GM19324 (cell line): Measurements from ENCODE around the gene NLRP4.

Experiments used
- ATAC-seq: cut with Tn5 transposase; IDR thresholded peaks from one replicate; pipeline ENCODE4 v1.9.1; 2021; ENCODE audit warnings: mild to moderate bottlenecking, moderate library complexity; ENCODE audit not compliant: unreplicated experiment, low FRiP score

Gene NLRP4, protein sequence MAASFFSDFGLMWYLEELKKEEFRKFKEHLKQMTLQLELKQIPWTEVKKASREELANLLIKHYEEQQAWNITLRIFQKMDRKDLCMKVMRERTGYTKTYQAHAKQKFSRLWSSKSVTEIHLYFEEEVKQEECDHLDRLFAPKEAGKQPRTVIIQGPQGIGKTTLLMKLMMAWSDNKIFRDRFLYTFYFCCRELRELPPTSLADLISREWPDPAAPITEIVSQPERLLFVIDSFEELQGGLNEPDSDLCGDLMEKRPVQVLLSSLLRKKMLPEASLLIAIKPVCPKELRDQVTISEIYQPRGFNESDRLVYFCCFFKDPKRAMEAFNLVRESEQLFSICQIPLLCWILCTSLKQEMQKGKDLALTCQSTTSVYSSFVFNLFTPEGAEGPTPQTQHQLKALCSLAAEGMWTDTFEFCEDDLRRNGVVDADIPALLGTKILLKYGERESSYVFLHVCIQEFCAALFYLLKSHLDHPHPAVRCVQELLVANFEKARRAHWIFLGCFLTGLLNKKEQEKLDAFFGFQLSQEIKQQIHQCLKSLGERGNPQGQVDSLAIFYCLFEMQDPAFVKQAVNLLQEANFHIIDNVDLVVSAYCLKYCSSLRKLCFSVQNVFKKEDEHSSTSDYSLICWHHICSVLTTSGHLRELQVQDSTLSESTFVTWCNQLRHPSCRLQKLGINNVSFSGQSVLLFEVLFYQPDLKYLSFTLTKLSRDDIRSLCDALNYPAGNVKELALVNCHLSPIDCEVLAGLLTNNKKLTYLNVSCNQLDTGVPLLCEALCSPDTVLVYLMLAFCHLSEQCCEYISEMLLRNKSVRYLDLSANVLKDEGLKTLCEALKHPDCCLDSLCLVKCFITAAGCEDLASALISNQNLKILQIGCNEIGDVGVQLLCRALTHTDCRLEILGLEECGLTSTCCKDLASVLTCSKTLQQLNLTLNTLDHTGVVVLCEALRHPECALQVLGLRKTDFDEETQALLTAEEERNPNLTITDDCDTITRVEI

DNA sequence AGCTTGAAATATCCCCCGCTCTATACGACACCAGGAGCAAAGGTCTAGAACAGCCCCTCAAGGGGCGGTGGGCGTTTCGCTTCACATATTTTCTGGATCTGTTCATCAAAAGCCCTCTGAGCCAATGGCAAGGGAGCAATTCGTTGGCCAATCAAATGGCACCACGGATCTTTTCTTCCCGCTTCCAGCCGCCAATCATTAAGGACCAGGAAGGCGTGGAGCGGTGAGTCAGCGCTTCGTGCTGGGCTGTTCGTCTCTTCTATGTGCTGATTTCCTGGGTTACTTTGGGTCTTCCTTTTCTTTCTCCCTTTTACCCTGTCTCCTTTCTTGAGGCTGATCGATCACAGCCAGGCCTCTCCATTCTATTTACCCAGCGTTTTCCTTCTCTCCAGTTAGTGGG lies at the start of gene NLRP4:
Gene NLRP4, plus strand, starts transcription at position 201 of the 400 bp plus-strand sequence. CDS start 15,541 bp downstream, outside the sequence.
- ATAC-seq: no peak

DNA sequence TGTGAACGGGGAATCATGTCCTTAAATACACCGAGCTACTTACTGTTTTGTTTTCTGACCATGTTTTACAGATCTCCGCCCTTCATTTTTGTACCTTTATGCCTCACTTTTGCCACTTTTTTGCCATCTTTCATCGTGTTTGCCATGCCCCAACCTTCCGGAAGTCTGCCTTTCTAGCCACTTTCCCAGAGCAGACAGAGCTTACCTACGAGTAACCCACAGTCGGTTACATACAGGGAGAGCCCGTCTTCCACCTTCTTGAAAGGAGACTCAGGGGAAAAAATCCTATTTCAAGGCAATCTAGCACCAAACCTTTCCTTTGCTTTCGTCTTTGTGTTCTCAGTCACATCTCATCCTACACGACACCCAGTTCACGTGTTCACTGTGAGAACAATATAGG lies 41.3 kb upstream of the NLRP4 start:
- ATAC-seq: no peak

DNA sequence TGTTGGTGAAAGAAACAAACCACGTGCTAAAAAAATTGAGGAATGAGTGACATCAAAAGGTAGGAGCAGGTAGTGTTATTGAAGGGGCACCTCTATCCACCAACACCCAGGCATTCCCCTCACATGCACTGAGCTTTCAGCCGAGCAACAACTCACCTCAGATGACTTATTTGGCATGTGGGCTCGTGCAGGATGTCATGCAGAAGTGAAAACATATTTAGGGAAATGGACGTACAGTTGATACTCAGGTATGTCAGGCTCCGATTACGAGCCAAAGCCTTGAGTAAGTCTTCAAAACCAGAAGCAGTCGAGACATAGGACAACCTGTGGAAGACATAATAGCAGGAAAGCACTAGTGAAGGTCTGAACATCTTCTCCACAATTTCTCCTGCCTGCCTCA lies 34.9 kb upstream of the NLRP4 start:
- no peak for ATAC-seq

DNA sequence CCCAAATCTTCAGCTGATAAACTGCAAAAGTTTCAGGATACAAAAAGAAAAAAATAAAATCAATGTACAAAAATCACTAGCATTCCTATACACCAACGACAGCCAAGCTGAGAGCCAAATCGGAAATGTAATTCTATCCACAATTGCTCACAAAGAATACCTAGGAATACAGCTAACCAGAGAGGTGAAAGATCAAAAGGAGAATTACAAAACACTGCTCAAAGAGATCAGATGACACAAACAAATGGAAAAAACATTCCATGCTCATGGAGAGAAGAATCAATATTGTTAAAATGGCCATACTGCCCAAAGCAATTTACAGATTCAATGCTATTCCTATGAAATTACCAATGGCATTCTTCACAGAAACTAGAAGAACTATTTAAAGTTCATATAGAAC lies 34.1 kb upstream of the NLRP4 start:
- no peak for ATAC-seq

DNA sequence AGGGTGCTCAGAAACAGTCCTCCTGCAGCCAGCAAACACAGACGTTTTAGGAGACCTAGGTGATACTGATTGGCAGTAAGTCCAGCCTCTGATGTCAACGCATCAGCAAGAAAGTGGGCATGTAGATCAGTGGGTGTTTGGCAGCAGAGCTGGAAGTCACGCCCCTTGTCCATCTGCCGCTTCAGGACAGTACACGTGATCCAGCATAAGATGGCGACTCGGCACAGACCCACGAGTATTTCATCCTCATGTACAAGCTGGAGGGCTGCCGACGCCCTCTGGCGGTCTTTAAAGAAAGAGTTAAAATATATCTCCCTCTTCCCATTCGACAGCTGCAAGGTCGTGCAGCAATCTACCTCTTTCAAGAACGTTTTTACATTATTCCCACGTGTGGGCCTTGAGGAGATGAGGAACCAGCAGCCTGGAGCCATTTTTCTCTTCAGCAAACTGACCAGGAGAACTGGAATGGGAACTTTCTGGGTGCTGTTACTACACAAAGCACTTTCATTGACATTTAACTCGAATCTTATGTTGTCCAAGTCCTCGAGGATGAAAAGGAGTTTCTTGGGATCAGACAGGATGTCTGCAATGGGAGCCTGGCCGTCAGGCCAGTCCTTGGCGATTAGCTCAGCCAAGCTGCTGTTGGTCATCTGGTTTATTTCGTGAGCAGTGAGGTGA lies 26.8 kb upstream of the NLRP4 start:
- ATAC-seq: no peak

DNA sequence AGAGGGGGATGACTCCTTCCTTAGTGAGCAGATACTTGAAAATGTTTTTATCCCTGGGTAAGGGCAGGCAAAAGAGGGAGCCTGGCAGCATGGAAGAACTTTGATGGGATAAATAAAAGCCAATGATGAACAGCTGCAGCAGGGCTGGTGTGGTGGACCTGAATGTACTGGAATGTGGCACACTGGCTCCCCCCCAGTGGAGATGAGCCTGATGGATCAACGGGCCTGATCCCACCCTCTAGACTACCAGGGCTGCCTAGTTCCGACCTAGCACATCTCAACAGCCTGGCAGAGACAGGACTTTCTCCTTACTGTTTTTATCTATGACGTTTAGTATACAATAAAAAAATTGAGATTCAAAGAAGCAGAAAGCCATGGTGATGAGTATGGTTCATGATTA lies 25.0 kb upstream of the NLRP4 start:
- ATAC-seq: no peak

DNA sequence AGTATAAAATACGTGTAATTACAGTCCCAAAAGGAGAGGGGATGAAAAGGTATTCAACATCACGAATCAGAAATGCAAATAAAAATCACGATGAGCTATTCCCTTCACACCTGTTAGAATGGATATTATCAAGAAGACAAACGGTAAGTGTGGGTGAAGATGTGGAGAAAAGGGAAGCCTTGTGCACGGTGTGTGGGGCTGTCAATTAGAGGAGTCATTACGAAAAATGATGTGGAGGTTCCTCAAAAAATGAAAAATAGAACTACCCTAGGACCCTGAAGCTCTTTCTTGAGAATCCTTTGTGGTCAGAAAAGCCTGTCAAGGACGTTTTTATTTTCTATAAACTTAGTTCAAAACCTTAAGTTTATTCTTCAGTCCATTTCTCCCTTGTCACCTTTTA lies 23.9 kb upstream of the NLRP4 start:
- ATAC-seq: no peak

DNA sequence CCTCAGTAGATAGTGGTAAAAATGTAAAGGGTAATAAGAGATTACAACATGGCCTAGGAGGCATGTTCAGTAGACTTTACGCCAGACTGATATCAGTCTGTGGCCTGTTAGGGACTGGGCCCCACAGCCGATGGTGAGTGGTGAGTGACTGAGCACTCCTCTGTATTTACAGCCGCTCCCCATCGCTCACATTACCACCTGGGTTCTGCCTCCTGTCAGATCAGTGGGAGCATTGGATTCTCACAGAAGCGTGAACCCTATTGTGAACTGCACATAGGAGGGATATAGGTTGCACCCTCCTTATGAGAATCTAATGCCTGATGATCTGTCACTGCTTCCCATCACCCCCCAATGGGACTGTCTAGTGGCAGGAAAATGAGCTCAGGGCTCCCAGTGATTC lies 22.4 kb upstream of the NLRP4 start:
- no peak for ATAC-seq

DNA sequence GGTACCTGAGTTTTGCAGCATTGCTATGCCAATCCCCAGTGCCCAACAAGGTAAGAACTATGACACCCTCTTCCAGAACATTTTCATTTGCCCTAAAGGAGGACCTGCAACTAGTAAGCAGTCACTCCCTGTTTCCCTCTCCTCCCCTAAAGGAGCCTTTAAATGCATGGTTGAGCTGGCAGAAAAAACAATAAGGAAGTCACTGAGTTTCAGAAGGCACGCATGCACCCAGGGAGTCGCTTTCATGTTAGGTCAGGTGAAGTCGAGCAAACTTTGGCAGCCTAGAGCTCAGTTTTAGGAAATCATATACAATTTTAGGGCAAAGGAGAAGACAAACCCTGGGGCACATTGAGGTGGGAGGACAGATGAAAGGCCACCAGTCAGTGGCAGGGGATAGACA lies 16.3 kb upstream of the NLRP4 start:
- no peak for ATAC-seq

DNA sequence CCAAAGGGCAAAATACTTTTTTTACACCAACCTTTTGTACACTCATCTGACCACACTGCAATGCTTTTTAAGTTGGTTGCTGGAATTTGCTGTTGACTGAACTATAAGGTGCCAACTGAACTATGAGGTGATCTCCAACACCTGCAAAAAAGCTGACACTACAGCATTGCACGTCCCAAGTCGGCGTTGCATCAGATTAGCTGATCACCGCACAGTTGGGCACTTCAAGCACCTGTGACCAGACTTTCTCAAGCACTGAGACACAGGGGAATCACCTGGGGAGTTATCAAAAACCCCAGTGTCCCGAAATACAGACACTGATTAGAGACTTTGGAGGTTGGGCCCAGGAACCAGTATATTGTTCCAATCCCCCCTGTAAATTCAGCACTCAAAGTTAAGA lies 5.7 kb upstream of the NLRP4 start:
- no peak for ATAC-seq

DNA sequence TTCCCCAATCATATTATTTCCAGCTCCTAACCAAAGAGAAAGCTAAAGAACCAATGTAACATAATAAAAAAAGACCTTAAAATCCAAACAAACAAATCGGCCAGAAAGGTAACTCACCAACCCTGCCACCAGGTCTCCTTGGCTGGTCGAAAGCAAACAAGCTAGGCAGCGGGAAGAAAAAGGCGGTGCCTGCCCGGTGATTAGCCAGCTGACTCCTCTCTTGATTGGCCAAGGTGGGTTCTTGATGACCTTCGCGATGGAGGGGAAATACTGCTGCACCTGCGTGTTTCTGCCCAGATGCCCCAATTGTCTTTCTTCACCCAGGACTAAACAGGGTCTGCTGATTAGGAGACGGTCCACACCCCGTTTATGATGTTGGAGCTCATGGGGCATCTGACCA lies 4.5 kb upstream of the NLRP4 start, which contains the start of gene NLRP11:
Gene NLRP11, minus strand, starts transcription at position 154 of the 400 bp plus-strand sequence. CDS start 13,825 bp downstream, outside the sequence.
- ATAC-seq: no peak

DNA sequence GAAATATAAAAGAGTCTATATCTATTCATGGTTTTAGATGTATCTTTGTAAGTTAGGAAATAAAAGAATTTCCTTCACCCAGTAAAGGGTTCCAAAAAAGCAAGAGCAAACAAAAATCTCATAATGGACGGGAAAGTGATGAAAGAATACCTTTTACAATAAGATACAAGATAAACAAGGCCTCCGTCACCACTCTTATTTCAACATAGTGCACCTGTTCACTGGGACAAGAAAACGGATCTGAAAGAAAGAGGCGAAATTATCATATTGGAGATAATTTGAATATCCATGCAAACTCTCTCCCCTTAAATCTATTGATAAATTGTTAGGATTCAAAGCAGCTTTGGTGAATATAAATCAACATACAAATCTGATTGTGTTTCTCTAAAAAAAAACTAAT lies 3.7 kb upstream of the NLRP4 start:
- ATAC-seq: no peak

DNA sequence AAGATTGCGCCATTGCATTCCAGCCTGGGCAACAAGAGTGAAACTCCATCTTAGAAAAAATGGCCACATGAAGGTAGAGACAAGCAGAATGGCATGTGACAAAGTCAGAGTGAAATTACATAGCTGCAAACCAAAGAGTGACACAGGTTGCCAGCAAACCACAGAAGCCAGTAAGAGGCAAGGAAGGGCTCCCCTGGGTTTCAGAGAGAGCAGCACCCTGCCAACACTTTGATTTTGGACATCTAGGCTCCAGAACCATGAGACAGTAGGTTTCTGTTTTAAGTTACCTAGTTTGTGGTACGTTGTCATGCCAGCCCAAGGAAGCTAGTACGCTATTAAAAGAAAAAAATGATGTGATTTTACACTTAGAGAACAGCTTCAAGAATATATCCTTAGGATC lies 1.9 kb downstream of the NLRP4 start:
- ATAC-seq: no peak

DNA sequence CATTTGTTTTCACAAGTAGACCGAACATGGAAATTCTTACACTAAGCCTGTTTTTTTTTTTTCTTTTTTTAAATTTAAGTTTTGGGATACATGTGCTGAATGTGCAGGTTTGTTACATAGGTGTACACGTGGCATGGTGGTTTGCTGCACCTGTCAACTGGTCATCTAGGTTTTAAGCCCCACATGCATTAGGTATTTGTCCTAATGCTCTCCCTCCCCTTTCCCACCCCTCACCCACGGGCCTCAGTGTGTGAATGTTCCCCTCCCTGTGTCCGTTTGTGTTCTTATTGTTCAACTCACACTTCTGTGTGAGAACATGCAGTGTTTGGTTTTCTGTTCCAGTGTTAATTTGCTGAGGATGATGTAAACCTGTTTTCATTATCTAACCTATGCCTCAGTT lies 2.6 kb downstream of the NLRP4 start:
- no peak for ATAC-seq

DNA sequence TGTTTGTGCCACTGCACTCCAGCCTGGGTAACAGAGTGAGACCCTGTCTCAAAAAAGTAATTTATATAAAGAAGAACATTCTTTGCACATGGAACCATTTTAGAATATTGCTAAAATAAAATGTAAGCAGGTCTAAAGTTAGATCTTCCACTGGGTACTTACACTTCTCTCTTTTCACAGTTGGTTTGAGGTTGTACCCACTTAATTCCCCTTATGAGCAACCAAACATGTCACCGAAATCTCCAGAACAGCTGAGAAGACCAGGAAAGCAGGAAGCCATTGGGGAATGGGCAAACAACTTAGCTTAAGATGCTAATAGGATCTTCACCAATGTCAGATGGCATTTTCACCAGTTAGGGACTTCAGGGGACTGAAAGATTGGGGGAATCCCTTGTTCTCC lies 18.8 kb downstream of the NLRP4 start:
- ATAC-seq: no peak

DNA sequence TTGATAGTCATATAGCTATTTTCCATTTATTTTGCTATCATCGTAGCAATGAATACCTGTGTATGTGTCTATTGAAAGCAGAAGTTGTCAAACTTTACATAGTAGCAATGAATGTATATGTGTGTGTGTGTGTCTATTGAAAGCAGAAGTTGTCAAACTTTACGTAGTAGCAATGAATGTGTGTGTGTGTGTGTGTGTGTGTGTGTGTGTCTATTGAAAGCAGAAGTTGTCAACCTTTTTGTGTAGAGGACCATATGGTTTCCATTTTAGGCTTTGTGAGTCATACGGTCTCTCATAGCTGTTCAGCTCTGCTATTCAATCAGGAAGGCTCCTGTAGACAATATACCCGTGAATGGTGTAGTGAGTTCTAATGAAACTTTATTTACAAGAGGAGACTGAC lies 20.8 kb downstream of the NLRP4 start:
- no peak for ATAC-seq

DNA sequence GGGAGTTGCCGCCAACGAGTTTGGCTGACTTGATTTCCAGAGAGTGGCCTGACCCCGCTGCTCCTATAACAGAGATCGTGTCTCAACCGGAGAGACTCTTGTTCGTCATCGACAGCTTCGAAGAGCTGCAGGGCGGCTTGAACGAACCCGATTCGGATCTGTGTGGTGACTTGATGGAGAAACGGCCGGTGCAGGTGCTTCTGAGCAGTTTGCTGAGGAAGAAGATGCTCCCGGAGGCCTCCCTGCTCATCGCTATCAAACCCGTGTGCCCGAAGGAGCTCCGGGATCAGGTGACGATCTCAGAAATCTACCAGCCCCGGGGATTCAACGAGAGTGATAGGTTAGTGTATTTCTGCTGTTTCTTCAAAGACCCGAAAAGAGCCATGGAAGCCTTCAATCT lies 21.6 kb downstream of the NLRP4 start:
- ATAC-seq: no peak

DNA sequence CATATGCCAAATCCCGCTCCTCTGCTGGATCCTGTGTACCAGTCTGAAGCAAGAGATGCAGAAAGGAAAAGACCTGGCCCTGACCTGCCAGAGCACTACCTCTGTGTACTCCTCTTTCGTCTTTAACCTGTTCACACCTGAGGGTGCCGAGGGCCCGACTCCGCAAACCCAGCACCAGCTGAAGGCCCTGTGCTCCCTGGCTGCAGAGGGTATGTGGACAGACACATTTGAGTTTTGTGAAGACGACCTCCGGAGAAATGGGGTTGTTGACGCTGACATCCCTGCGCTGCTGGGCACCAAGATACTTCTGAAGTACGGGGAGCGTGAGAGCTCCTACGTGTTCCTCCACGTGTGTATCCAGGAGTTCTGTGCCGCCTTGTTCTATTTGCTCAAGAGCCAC lies 22.1 kb downstream of the NLRP4 start:
- no peak for ATAC-seq

DNA sequence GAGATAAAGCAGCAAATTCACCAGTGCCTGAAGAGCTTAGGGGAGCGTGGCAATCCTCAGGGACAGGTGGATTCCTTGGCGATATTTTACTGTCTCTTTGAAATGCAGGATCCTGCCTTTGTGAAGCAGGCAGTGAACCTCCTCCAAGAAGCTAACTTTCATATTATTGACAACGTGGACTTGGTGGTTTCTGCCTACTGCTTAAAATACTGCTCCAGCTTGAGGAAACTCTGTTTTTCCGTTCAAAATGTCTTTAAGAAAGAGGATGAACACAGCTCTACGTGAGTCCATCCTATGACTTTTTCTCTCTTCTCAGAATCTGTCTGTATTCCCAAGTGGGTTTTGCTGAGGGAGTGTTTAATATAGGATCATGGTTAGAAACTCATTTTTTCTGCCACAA lies 22.6 kb downstream of the NLRP4 start:
- no peak for ATAC-seq

DNA sequence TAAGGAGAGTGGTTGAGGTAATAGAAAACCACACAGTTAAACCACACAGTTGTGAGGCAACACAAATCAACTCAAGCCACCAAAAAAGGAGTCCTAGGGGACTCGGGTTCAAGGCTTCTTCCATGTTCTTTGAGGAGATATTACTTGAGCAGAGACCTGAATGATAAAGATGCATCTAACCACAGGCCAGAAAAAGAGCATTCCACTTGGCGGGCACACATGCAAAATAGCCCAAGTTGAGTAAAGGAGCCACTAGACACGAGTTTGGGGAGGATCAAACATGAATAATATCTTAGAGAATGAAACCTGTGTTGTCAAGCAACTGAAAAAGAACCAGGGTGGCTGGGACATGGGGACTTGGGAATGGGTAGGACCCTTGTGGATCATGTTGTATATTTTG lies 30.2 kb downstream of the NLRP4 start:
- no peak for ATAC-seq

DNA sequence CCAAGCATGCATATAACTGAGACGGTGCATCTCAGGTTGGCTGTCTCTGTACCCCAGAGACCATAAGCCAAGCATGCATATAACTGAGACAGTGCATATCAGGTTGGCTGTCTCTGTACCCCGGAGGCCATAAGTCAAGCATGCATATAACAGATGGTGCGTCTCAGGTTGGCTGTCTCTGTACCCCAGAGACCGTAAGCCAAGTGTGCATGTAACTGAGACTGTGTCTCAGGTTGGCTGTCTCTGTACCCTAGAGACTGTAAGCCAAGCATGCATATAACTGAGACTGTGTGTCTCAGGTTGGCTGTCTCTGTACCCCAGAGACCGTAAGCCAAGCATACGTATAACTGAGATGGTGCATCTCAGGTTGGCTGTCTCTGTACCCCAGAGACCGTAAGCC lies 30.8 kb downstream of the NLRP4 start:
- ATAC-seq: no peak
